Inferior parietal cortex (tissue), 1 donor: ENCODE data around the gene C3orf85.

Source experiments
- DNase-seq: peaks from one replicate; pipeline ENCODE4 v3.0.0-alpha.2; 2016; ENCODE audit errors: extremely low spot score

The C3orf85 gene

GRCh38 chr3:109152320-109152719 is 15.8 kb downstream of the C3orf85 start:
- no peak for DNase-seq

DNA sequence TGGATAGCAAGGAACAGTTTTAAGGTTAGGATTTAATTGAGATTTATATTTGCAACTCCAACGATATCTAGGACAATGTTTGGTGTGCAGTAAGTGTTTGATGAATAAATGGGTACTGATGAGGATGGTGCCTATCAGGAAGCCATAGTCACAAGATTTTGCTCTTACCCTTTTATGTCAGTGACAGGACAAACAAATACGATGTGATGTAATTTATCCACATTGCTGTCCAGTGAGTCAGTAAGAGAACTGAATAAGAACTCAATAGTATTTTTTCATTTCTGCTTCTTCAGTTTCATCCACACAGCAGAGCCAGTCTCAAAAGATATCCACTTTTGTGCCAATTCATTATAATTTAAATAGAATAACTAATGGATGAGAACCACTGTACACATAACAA is 18.5 kb downstream of the C3orf85 start:
- no peak for DNase-seq

DNA sequence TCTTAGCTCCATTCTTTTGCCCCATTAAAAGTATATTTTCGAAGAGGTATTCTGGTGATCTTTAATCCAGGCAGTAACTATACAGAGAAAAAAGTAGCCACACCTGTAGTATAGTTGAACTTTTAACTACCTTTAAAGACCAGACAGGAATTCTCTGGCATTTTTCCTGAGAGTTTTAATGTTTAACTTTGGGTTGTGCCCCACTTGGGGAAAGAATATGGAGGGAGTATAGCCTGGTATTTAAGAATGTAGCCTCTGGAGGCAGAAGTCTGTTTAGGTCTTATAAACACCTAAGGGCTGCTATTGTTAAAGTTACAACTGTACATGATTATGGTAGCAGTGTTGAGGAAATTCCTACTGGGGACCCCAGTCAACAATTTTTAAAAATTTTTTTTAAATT is 19.3 kb downstream of the C3orf85 start:
- DNase-seq: no peak

DNA sequence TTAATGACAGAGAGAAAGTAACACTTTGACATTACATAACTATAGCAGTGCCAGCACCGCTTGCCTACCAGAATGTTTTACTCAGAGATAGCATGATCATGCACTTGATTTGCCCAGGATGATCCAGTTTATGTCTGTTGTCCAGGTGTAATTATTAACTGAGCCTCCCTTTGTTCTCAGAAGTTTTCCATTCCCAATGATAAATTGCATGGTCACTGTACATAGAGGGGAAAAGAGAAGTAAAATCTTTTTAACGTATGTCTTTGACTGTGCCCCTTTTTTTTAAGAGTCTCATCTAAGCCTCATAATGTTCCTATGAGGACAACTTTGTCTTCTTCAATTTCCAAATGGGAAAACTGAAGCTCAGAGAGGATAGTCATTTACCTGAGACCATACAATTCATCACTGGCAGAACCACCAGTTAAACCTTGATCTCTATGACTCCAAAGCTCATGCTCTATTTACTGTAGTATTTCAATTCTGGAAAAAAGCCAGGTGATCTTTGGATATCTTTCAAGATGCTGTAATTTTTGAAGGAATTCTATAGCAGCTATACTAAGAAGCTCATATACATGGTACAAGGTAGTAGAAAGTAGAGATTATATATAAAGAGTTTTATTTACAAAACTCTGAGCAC is 25.1 kb downstream of the C3orf85 start:
- DNase-seq: no peak

GRCh38 chr3:109165905-109166304 is 29.4 kb downstream of the C3orf85 start:
- no peak for DNase-seq

- no peak for DNase-seq
Observed at GRCh38 chr3:109171479-109171878, 35.0 kb downstream of the C3orf85 start.

DNA sequence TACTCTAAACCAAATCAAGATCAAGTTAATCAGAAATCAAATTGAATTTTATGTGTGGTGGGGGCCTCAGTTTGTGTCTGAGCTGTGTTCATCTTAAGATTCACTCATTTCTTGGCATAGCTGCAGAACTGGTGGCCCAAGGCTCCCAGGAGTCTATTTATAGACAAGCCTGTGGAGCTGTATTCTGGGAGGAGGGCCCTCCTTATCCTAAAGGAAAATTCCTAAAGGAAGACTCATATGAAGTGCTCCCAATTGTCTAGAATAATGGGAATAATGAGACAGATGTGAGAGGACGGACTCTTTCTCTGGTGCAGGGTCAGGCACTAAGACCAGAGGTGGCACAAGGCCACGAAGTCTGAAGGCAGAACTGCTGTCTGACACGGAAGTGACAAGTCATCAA is 38.9 kb downstream of the C3orf85 start:
- DNase-seq: no peak

GRCh38 chr3:109176726-109177125 is 40.2 kb downstream of the C3orf85 start:
- DNase-seq: no peak

DNA sequence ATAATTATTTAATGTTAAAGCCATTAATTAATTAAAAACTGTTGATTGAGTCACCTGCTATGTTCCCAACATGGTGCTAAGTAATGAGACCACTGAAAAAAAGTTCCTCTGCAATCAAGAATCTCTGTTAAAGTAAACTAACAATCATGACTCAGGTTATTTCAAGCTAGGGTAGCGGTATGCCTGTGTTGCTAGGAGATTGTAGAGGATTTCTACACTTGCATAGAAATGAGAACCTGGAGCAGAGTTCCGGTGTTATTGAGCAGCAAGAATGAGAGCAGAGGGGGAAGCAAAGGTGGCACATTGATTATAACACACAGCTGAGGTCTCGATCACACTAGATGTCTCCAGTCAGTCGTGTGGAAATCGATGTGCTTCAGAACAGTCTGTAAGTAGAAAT is 41.4 kb downstream of the C3orf85 start:
- DNase-seq: no peak

DNA sequence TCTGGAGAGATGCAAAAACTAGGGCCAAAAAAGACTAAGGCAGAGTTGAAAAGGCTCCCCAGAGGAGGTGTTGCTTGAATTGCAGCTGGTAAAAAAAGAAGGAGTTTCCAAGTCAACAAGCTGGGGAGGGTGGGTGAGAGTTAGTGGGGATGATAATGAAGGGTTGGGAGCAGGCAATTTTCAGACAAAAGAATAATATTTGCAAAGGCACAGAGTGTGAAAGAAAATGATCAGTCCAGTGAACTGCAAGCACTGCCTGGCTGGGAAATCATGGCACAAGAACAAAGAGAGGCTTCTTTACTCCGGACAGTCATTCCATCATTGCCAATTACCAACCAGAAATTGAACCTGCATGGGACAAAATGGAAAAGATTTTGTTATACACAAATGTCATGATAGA is 42.2 kb downstream of the C3orf85 start:
- no peak for DNase-seq

DNA sequence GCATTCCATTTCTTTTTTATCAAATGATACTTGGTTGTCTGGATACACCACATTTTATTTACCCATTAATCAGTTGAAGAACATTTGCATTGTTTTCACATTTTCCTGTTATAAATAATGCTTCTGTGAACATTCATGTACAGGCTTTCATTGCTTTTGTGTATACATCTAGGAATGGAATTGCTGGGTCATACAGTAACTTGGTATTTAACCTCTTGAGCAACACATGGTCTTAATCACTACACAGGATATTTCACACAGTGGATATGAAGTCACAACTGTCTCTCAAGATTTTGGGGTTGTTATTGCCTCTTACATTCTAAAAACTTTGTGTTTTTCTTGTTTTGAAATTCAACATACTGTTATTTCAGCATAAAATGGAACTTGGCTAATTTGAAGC is 48.2 kb downstream of the C3orf85 start:
- DNase-seq: no peak

DNA sequence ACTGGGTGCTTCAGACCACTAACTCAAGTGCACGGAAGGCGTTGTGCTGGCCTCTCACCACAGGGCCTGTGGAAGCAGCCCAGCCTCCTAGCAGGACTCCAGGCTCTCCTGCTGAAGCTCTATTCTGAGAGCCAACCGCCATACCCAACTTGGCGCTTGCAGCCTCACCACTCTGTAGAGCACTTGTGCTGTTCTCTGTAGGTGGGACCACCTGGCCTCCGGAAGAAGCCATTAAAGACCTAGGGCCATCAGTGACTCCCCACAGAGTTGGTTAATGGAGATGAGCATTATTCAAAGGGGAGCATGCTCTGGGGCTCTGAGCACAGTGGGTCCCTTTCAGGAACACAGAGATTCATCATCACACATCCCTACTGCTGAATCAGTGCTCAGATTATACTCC is 50.9 kb downstream of the C3orf85 start:
- DNase-seq: no peak

- no peak for DNase-seq
Observed at GRCh38 chr3:109188741-109189140, 52.2 kb downstream of the C3orf85 start.

- DNase-seq: no peak
Observed at GRCh38 chr3:109191421-109191820, 54.9 kb downstream of the C3orf85 start.

- no peak for DNase-seq
Observed at GRCh38 chr3:109195815-109196214, 59.3 kb downstream of the C3orf85 start.
